PC-9 (cell line): ENCODE results near the gene CR1.

Experiments
- CTCF ChIP-seq: fragments of 200-600 bp; sonication (generic); conservative IDR thresholded peaks from 2 replicates; pipeline ENCODE4 v1.6.1; 2017; ENCODE audit warnings: mixed run types, antibody characterized with exemption, mild to moderate bottlenecking, moderate library complexity
- EZH2 ChIP-seq: fragments of 200-600 bp; sonication (generic); IDR thresholded peaks from 2 replicates; pipeline ENCODE4 v1.8.0; 2017; ENCODE audit warnings: antibody characterized with exemption, low read depth

- TF ChIP-seq CTCF (no peak), EZH2 (no peak)
Measured at GRCh38 chr1:207644166-207644851, 148.4 kb downstream of the CR1 start.
